ENCODE data around the gene TNIP3. TPM values are rescaled to one million over a fixed set of nuclear protein-coding genes. Genes with fewer than 3 reads are reported as not detected.

TNIP3 gene
- total and polyA plus RNA-seq, 9 of the 15 experiments (the other 6 are each of a cell fraction or from before 2014, with no cell fraction given) = 0.14 TPM; not detected in 8

GRCh38 chr4:121190389-121190788, 26.3 kb upstream of the TNIP3 start (continued):
- no peak for TF ChIP-seq ETV6 (IDR thresholded peaks at IDR 0.05; ENCODE audit: borderline replicate concordance in 1 of 2, low read depth in 2 of 2, low read length in 1 of 2)
- TF ChIP-seq ETV6 (CRISPR knock-in tag; IDR thresholded peaks at IDR 0.05; ENCODE audit: borderline replicate concordance) = no peak
- no peak for TF ChIP-seq KLF13 (tag; IDR thresholded peaks at IDR 0.05; ENCODE audit: borderline replicate concordance, low read depth)
- no peak for TF ChIP-seq KDM5B (IDR thresholded peaks at IDR 0.05; ENCODE audit: insufficient replicate concordance, low read depth, low read length)
- no peak for TF ChIP-seq ZNF174 (CRISPR knock-in tag; IDR thresholded peaks at IDR 0.05)
- TF ChIP-seq PRDM10 (IDR thresholded peaks at IDR 0.05; ENCODE audit: partially characterized antibody) = no peak
- TF ChIP-seq ZNF384 (IDR thresholded peaks at IDR 0.05; ENCODE audit: low read depth, low read length) = no peak
- no peak for TF ChIP-seq RBFOX2 (IDR thresholded peaks at IDR 0.05; ENCODE audit: low read depth, low read length)

Measured in K562 (cell line).